Vagina (tissue), 2 donors: ENCODE results near the gene CDC34. TPM values are rescaled to one million over a fixed set of nuclear protein-coding genes. Genes with fewer than 3 reads are reported as not detected.

Experiments
- DNase-seq, 2 donors: peaks; one replicate each; pipeline ENCODE4 v3.0.0-alpha.2; 2017; ENCODE audit errors: extremely low spot score in 2 of 2
- H3K27ac ChIP-seq: fragments of 200-600 bp; sonication (generic); one replicate; pipeline ENCODE4 v1.5.1; 2019
- H3K27me3 ChIP-seq: fragments of 200-600 bp; sonication (generic); one replicate; pipeline ENCODE4 v1.5.1; 2019
- H3K36me3 ChIP-seq, 2 donors: fragments of 200-600 bp; sonication (generic); one replicate each; pipeline ENCODE4 v1.5.1; 2017 to 2019
- H3K4me1 ChIP-seq: fragments of 200-600 bp; sonication (generic); one replicate; pipeline ENCODE4 v1.5.1; 2019
- H3K4me3 ChIP-seq, 2 donors: fragments of 200-600 bp; sonication (generic); 1 replicate in 1 of 2; 2 replicates in 1 of 2; pipeline ENCODE4 v1.5.1; 2016 to 2019
- H3K9me3 ChIP-seq: fragments of 200-600 bp; sonication (generic); one replicate; pipeline ENCODE4 v1.5.1; 2019
- POLR2A ChIP-seq, 2 donors: fragments of 450-650 bp; IDR thresholded peaks; one replicate each; pipeline ENCODE4 v1.6.1; 2017; ENCODE audit warnings: antibody characterized with exemption in 2 of 2, mild to moderate bottlenecking in 2 of 2, moderate library complexity in 2 of 2
- POLR2AphosphoS5 ChIP-seq, 2 donors: sonication (generic); formaldehyde crosslinking; IDR thresholded peaks; one replicate each; pipeline ENCODE4 v1.9.0; 2017; ENCODE audit warnings: antibody characterized with exemption in 2 of 2, mild to moderate bottlenecking in 2 of 2, low read depth in 1 of 2; ENCODE audit not compliant: insufficient read depth in 1 of 2
- intact Hi-C: fragments of 100-400 bp; cut with DNase I; formaldehyde crosslinking; loops from one replicate; pipeline ENCODE4 v1.15.1; 2023
- total RNA-seq: library from RNA; depleted of rRNA; stranded (reverse); fragments of >200 nt; gene quantifications from one replicate; pipeline ENCODE4 v1.2.3, GENCODE V29; 2016
- TF ChIP-seq, protein P1 (sequence below), 3 experiments: fragments of 450-650 bp in 2 of 3; fragments of 200-600 bp in 1 of 3; sonication (generic) in 1 of 3; IDR thresholded peaks; one replicate each; pipeline ENCODE4 v1.5.1; 2017 to 2019; ENCODE audit warnings: antibody characterized with exemption in 3 of 3, mild to moderate bottlenecking in 2 of 3, moderate library complexity in 2 of 3

CDC34 gene
- total RNA-seq, 1 donor from 2014 or later = 62.6 TPM

DNA sequence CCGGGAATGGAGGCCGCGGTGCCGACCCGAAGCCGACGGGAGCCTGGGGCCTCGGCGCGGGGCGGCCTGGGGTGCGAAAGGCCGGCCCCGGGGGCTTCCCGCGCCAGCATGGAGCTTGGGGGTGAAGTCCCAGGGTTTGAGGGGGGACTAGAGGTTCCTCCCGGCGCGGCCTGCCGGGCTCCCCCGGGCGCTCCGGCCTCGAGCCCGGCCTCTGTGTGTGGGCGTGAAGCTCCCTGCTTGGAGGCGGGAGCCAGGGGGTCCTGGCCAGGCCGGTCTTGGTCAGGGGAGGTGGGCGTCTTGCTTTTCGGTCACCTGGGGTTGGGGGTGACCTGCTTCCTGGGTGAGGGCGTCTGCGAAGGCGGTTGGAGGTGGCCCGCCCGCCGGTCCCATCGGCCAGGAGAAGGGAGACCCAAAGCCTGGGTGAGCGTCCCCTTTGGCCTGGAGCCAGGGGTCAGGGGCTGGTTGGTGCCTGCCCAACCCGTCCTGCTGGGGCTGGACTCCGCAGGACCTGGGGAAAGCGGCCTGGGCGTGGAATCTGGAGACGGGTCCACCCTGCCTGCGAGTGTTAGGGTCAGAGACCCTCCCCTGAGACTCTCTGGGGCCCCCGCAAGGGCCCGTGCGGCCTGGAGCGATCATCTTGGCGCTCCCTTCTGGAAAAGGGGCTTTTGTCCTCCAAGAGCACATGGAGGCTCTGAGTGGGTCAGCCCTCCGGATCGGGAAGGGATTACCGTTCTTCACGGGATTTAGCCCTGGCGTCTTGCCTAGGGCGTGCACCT is 41.4 kb downstream of the CDC34 start:
- peak overlapping the region; percentile 89 for H3K27ac ChIP-seq
- no peaks in the 10 kb centered on the region for H3K9me3 ChIP-seq
- no peaks in the 10 kb centered on the region for H3K27me3 ChIP-seq
- peaks cover 58% of the 10 kb centered on the region for H3K4me1 ChIP-seq
- H3K4me3 ChIP-seq = peak overlapping the region; percentile 77 to 99
- DNase-seq = no peak
- peaks cover 0 to under 1% of the 10 kb centered on the region in 2 donors for H3K36me3 ChIP-seq
- TF ChIP-seq POLR2AphosphoS5 (IDR thresholded peaks at IDR 0.05; ENCODE audit: insufficient read depth in 1 of 2, low read depth in 1 of 2) = no peak
- TF ChIP-seq, protein P1, sequence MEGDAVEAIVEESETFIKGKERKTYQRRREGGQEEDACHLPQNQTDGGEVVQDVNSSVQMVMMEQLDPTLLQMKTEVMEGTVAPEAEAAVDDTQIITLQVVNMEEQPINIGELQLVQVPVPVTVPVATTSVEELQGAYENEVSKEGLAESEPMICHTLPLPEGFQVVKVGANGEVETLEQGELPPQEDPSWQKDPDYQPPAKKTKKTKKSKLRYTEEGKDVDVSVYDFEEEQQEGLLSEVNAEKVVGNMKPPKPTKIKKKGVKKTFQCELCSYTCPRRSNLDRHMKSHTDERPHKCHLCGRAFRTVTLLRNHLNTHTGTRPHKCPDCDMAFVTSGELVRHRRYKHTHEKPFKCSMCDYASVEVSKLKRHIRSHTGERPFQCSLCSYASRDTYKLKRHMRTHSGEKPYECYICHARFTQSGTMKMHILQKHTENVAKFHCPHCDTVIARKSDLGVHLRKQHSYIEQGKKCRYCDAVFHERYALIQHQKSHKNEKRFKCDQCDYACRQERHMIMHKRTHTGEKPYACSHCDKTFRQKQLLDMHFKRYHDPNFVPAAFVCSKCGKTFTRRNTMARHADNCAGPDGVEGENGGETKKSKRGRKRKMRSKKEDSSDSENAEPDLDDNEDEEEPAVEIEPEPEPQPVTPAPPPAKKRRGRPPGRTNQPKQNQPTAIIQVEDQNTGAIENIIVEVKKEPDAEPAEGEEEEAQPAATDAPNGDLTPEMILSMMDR (IDR thresholded peaks at IDR 0.05) = no peak
- TF ChIP-seq POLR2A (IDR thresholded peaks at IDR 0.05) = no peak
- intact Hi-C loops = no loop called here

DNA sequence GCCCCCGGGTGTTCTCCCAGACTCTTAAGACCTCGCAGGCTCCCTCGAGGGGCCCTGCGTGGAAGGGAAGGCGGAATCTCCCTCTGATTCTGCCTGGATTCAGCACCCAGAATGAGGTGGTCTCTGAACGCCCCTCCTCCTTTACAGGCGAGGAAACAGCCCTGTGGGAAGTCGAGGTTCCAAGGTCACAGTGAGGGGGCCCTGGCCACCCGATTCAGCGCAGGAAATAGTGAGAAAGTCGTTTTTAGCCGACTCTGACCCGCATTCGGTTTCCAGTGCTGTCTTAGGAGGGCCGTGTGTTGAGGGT is 41.9 kb downstream of the CDC34 start:
- DNase-seq = no peak
- no peaks in the 10 kb centered on the region for H3K27me3 ChIP-seq
- H3K36me3 ChIP-seq = peaks cover 0 to 6% of the 10 kb centered on the region in 2 donors
- H3K27ac ChIP-seq = peak overlapping the region; percentile 89
- peaks cover 58% of the 10 kb centered on the region for H3K4me1 ChIP-seq
- no peaks in the 10 kb centered on the region for H3K9me3 ChIP-seq
- intact Hi-C loops = no loop called here
- H3K4me3 ChIP-seq = peak overlapping the region; percentile 77 to 99
- TF ChIP-seq, protein P1 (IDR thresholded peaks at IDR 0.05) = no peak
- TF ChIP-seq POLR2AphosphoS5 (IDR thresholded peaks at IDR 0.05; ENCODE audit: insufficient read depth in 1 of 2, low read depth in 1 of 2) = no peak
- TF ChIP-seq POLR2A (IDR thresholded peaks at IDR 0.05) = no peak

DNA sequence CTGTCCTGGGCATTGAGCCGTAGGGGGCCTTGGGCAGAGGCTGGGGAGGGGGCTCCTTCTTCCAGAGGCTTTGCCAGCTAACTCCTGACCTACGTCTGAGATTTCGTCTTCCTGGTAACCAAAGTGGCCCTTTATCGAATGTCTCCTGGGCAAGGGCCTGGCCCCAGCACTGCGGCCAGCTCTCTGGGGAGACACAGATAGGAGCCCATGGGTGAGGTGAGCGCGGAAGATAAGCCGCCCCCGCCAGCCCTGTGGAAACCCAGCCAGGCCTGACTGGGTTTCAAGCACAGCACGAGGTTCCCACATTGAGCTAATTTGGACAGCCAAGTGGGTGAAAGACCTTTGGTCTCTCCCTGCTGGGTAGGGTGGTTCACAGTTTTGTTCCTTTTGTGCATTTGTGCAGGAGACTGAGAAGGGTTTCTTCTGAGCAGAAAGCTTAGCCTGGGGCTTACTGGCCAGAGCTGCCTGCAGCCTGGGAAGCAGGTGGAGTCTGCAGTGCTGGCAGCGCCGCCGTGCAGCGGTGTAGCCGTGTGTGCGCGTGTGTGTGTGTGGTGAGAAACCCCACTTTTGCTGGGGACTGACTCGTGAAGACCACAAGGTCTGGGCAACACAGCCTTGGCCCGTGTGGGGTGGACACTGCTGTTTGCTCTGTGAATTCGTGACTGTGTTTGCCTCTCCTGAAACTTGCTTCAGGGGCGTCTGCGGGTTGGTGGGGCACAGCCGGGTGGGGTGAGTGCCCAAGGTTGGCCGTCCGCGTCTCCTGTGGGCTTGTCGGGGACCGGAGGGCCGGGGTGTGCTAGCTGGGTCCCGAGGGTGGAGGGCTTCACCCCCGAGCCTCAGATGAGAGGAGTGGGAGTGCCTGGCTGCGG is 43.3 kb downstream of the CDC34 start:
- peak overlapping the region; percentile 61 for H3K27ac ChIP-seq
- intact Hi-C loops = no loop called here

DNA sequence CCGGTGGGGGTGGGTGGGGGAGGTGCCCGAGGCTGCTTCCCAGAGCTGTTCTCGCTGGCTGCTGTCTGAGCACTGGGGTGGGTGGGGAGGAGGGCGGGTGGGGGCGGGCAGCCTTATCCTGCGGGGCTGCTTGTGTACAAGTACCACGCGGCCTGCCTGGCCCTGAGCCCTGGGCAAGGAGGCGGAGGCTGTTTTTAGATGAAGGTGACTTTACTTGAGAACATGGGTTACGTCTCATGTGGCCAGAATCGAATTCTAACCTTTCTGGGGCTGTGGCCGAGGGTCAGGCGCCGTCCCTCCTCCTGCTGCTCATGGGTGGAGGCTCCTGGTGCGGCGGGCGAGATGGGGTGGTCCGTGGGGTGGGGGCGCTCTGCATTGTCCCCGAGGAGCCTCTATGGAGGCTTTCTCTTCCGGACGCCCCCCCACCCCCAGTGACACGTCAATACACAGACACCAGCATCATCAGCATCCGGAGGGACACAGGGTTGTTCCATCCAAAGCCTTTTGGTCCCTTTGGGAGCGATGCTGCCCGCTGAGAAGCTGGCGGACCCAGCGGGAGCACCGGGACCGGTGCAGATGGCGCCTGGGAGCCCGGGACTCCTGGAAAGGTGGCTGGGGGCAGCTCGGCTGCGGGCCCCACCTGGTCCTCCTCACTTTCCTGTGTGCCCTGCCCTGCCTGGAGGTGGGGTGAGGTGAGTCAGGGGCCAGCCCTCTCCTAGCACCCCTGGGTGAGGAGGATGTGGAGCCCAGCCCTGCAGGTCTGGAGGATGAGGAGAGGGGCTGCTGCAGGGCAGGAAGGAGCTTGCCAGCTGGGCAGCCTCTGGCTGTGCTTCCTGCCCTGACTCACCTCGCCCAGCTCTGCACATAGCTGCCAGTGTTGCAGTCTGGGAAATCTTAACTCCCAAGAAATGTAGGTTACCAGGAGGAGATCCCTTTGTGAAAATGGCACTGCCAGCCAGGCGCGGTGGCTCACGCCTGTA is 44.3 kb downstream of the CDC34 start:
- peak overlapping the region; percentile 61 for H3K27ac ChIP-seq
- H3K9me3 ChIP-seq = no peaks in the 10 kb centered on the region
- no peaks in the 10 kb centered on the region for H3K27me3 ChIP-seq
- H3K4me3 ChIP-seq = peak overlapping the region; percentile 21 to 34
- peaks cover 57% of the 10 kb centered on the region for H3K4me1 ChIP-seq
- intact Hi-C loops = no loop called here
- no peak for DNase-seq
- TF ChIP-seq POLR2A (IDR thresholded peaks at IDR 0.05) (no peak), POLR2AphosphoS5 (IDR thresholded peaks at IDR 0.05; ENCODE audit: insufficient read depth in 1 of 2, low read depth in 1 of 2) (no peak)
- TF ChIP-seq, protein P1 (IDR thresholded peaks at IDR 0.05) = no peak
- H3K36me3 ChIP-seq = peaks cover 0 to 13% of the 10 kb centered on the region in 2 donors

More for the DNA sequence above, 43.3 kb downstream of the CDC34 start:
- no peaks in the 10 kb centered on the region for H3K9me3 ChIP-seq
- peaks cover 0 to 13% of the 10 kb centered on the region in 2 donors for H3K36me3 ChIP-seq
- peaks cover 58% of the 10 kb centered on the region for H3K4me1 ChIP-seq
- H3K27me3 ChIP-seq = no peaks in the 10 kb centered on the region
- no peak for DNase-seq
- H3K4me3 ChIP-seq = peak overlapping the region; percentile 21 to 34
- TF ChIP-seq POLR2A (IDR thresholded peaks at IDR 0.05) = no peak
- TF ChIP-seq, protein P1 (IDR thresholded peaks at IDR 0.05) = no peak
